GM12873 (cell line): Measurements from ENCODE around the gene SREK1.

ENCODE experiments used
- TF ChIP-seq, protein P1 (sequence below): IDR thresholded peaks from 2 replicates; pipeline ENCODE4 v1.5.1; 2012; ENCODE audit warnings: low read depth, mild to moderate bottlenecking, moderate library complexity, low read length, control low read depth; ENCODE audit not compliant: insufficient read depth; ENCODE audit errors: missing control alignments

The SREK1 gene, protein sequence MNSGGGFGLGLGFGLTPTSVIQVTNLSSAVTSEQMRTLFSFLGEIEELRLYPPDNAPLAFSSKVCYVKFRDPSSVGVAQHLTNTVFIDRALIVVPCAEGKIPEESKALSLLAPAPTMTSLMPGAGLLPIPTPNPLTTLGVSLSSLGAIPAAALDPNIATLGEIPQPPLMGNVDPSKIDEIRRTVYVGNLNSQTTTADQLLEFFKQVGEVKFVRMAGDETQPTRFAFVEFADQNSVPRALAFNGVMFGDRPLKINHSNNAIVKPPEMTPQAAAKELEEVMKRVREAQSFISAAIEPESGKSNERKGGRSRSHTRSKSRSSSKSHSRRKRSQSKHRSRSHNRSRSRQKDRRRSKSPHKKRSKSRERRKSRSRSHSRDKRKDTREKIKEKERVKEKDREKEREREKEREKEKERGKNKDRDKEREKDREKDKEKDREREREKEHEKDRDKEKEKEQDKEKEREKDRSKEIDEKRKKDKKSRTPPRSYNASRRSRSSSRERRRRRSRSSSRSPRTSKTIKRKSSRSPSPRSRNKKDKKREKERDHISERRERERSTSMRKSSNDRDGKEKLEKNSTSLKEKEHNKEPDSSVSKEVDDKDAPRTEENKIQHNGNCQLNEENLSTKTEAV

DNA sequence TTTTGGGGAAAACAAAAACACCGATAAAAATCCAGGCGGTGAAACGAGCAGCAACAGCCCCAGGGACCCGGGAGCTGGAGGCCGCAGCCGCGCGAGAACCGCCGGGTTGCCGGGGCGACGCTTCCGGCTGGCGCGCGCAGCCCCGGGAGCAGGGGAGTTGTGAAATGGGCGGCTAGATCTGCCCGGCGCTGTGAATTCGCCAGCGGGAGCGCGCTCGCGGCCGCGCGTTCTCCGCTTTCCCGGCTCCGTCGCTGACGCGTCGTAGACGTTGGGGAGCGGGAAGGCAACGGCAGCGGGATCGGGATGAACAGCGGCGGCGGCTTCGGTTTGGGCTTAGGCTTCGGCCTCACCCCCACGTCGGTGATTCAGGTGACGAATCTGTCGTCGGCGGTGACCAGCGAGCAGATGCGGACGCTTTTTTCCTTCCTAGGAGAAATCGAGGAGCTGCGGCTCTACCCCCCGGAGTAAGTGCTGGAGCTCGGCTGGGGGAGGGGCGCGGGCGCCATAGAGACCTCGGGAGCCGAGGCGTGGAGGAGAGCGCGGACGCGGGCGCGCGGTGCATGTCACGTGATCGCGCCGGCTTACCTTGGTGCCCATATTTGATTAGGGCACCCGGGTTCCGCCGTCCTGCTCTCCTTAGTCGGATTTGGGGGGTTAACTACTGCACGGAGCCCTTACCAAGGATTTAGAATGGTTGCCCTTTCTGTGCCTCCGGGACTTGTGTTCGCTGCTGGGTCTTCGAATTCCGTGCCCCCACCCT lies at the start of gene SREK1:
Gene SREK1, plus strand, starts transcription at position 227 of the 760 bp plus-strand sequence. Its CDS starts 77 bp downstream, at position 304.
- TF ChIP-seq, protein P1, sequence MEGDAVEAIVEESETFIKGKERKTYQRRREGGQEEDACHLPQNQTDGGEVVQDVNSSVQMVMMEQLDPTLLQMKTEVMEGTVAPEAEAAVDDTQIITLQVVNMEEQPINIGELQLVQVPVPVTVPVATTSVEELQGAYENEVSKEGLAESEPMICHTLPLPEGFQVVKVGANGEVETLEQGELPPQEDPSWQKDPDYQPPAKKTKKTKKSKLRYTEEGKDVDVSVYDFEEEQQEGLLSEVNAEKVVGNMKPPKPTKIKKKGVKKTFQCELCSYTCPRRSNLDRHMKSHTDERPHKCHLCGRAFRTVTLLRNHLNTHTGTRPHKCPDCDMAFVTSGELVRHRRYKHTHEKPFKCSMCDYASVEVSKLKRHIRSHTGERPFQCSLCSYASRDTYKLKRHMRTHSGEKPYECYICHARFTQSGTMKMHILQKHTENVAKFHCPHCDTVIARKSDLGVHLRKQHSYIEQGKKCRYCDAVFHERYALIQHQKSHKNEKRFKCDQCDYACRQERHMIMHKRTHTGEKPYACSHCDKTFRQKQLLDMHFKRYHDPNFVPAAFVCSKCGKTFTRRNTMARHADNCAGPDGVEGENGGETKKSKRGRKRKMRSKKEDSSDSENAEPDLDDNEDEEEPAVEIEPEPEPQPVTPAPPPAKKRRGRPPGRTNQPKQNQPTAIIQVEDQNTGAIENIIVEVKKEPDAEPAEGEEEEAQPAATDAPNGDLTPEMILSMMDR: no peak

DNA sequence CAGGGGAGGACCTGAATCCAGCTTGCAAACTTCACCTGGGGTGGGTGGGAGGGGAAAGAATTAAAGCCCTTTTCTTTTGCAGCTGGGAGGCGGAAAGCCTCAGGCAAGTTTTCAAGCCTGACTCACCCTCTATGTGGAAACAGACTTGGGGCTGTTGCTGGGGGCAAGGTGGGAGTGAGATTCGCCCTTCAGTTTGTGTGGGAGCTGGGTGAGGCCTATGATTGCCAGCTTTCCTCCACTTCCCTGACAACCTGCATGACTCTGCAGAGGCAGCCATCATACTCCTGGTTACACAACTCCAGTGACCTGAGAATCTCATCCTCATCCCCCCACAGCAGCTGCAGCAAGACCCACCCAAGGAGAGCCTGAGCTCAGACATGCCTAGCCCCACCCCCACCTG lies 43.2 kb upstream of the SREK1 start:
- TF ChIP-seq, protein P1: no peak

DNA sequence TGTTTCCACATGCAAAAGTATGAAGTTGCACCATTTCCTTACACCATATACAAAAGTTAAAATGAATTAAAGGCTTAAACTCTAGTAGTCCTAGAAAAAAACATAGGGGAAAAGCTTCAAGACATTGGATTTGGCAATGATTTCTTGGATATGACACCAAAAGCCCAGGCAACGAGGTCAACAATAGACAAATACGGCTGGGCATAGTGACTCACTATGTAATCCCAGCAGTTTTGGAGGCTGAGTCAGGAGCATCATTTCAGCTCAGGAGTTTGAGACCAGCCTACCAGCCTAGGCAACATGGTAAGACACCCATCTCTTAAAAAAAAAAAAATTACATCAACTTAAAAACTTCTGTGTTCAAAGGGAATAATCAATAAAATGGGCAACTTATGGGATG lies 30.9 kb upstream of the SREK1 start:
- TF ChIP-seq, protein P1: no peak

DNA sequence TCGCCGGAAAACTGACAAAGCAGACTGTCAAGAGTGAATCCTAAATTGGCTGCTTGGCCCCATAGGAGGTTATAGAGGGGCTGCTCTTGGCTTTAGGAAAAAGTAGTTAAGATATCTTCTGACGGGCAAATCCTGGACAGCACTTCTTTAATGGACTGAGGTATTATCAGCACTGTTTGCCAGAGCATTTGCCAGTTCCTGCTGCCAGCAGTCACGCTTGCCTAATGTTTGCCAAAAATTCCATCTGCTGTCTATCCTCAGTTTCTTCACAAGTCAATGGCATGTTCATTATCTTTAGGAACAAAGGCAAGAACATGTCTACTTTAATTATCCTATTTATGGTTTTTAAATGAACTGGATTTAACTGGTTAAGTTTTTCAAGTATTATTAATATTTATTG lies 25.8 kb upstream of the SREK1 start:
- TF ChIP-seq, protein P1: no peak

DNA sequence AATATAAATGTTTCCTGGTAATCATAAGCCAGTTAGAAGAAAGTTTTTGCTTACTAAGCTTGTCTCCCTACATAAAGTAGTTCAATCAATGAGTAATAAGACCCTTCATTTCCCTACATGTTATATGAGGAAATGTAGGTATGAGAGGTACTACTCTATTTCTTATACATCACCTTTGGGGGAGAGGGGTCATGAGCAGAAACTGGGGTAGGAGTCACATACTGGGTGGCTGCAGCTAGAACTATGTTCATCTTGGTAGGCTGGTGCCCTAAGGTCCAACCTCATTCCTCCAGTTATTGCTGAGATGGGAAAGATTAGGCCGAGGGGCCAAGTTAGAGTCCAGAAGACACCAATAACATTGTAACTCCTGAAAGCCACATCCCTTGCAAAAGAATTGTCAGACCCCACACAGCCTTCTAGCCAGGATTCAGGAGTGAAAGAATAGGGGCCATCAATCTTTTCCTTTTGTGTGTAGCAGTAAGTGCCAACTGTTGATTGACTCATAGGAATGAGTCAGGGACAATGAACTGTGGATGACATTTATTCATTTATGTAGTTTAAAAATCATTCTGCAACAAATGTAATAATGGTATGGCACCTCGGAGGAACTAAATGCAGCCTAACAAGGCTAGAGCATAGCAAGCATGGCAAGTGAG lies 21.6 kb upstream of the SREK1 start:
- TF ChIP-seq, protein P1: no peak

DNA sequence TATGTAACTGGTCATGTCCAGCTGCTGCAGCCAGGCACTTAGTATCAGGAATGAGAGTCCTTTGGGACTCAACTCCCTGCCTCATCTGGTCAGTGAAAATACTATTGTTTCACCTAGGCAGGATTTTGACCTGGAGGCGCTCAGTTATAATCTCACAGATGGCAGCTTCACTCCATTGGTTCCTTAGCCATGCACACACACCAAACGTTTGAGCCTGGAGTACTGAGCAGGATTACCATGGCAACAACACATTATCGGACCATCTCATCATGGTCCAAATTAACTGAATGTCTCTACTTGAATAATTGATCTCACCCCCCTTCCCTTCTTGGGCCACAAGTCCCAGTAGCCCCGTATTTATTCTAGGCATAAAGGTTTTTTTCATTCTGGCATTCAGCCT lies 15.0 kb upstream of the SREK1 start:
- TF ChIP-seq, protein P1: no peak
